ENCODE data around the gene RMDN2. TPM values are rescaled to one million over a fixed set of nuclear protein-coding genes. Genes with fewer than 3 reads are reported as not detected.

Gene RMDN2
- total and polyA plus RNA-seq, 9 of the 15 experiments (the other 6 are each of a cell fraction or from before 2014, with no cell fraction given): 1.5 to 4.3 (median 2.3) TPM

DNA sequence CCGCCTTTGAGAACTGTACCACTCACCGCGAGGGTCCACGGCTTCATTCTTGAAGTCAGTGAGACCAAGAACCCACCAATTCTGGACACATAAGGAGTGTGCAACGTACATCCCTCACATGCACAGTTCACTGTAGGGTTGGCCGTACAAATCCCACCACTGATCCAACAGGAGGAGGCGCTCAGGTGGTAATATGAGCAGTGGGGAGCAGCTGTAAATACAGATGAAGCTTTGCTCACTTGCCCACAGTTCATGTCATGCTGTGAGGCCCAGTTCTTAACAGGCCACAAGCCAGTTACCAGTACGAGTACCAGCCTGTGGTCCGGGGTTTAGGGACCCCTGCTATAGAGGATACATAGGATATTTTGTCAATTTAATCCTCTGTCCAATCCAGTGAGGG is 96.5 kb downstream of the RMDN2 start:
- Histone ChIP-seq H3K27me3 (ENCODE audit: control insufficient read depth in 2 of 2, insufficient read depth in 2 of 2, low read length in 2 of 2) (no peaks in the 10 kb centered on the region; a peak in 3 of 5 replicates), H3K4me3 (no peak overlapping the region), H3K4me1 (replicated peaks in 1 of 2; ENCODE audit: control insufficient read depth in 2 of 2, insufficient read depth in 2 of 2, low read length in 2 of 2) (peaks cover 0 to 4% of the 10 kb centered on the region in 2 experiments; a peak in 1 of 5 replicates), H3K9me1 (ENCODE audit: control insufficient read depth, insufficient read depth, low read length) (no peaks in the 10 kb centered on the region), H3K27ac (ENCODE audit: extremely low read depth, low read depth, low read length) (no peak overlapping the region), H3K9ac (ENCODE audit: insufficient read depth in 1 of 2, low read depth in 2 of 2, low read length in 2 of 2) (no peak overlapping the region), H3K79me2 (ENCODE audit: control insufficient read depth, insufficient read depth, low read length) (no peaks in the 10 kb centered on the region), H3K9me3 (replicated peaks; ENCODE audit: control insufficient read depth, insufficient read depth, low read depth, low read length) (no peaks in the 10 kb centered on the region), H3K36me3 (ENCODE audit: control insufficient read depth, insufficient read depth, low read length) (no peaks in the 10 kb centered on the region), H3K4me2 (ENCODE audit: insufficient read depth, low read length) (no peak overlapping the region), H2AFZ (ENCODE audit: low read depth, low read length) (no peak overlapping the region), H4K20me1 (replicated peaks; ENCODE audit: control insufficient read depth, insufficient read depth, low read length) (no peaks in the 10 kb centered on the region)
- DNase-seq (ENCODE audit: extremely low read depth in 1 of 4, low spot score in 3 of 4) (no peak), FAIRE-seq (no peak), ATAC-seq (no peak)
- 29% methylated on average over 9 of the region's 9 CpGs for WGBS (ENCODE audit: insufficient coverage, low coverage, missing lambda C conversion rate)
- ChIA-PET CTCF (ENCODE audit: low intra/inter-chr PET ratio) (no interaction called here), POLR2A (no interaction called here)
- in situ Hi-C loops (cut with MboI): no loop called here
- BruUV-seq (replicated peaks): no TSS peak
- intact Hi-C loops (cut with micrococcal nuclease): no loop called here
- TF ChIP-seq TAF1 (IDR thresholded peaks at IDR 0.05; ENCODE audit: control insufficient read depth, extremely low read depth, insufficient read depth, low read length, severe bottlenecking) (no peak), RBM15 (IDR thresholded peaks at IDR 0.05; ENCODE audit: insufficient read depth, low read length) (no peak), GABPB2 (CRISPR knock-in tag; conservative IDR thresholded peaks at IDR 0.05) (no peak), SMARCB1 (IDR thresholded peaks at IDR 0.05; ENCODE audit: insufficient read length, low read depth) (no peak), ZNF511 (CRISPR knock-in tag; IDR thresholded peaks at IDR 0.05) (no peak), HDAC2 (IDR thresholded peaks at IDR 0.05) (no peak), ZBTB2 (IDR thresholded peaks at IDR 0.05) (no peak), SIX5 (IDR thresholded peaks at IDR 0.05; ENCODE audit: borderline replicate concordance in 1 of 2, insufficient read depth in 1 of 2, low read depth in 1 of 2, low read length in 2 of 2) (no peak), RBM34 (IDR thresholded peaks at IDR 0.05; ENCODE audit: borderline replicate concordance, insufficient read depth, low read length) (no peak), ZNF41 (CRISPR knock-in tag; conservative IDR thresholded peaks at IDR 0.05) (no peak), ZNF384 (IDR thresholded peaks at IDR 0.05; ENCODE audit: low read depth, low read length) (no peak), ZNF133 (CRISPR knock-in tag; IDR thresholded peaks at IDR 0.05) (no peak), TBP (optimal IDR thresholded peaks at IDR 0.05; ENCODE audit: low read depth, low read length) (no peak), MAZ (CRISPR knock-in tag; conservative IDR thresholded peaks at IDR 0.05 in 1 of 2, IDR thresholded peaks at IDR 0.05 in 1 of 2) (no peak), ZNF586 (CRISPR knock-in tag; conservative IDR thresholded peaks at IDR 0.05) (no peak)
- TF ChIP-seq, protein P1, sequence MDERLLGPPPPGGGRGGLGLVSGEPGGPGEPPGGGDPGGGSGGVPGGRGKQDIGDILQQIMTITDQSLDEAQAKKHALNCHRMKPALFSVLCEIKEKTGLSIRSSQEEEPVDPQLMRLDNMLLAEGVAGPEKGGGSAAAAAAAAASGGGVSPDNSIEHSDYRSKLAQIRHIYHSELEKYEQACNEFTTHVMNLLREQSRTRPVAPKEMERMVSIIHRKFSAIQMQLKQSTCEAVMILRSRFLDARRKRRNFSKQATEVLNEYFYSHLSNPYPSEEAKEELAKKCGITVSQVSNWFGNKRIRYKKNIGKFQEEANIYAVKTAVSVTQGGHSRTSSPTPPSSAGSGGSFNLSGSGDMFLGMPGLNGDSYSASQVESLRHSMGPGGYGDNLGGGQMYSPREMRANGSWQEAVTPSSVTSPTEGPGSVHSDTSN (CRISPR knock-in tag; IDR thresholded peaks at IDR 0.05; ENCODE audit: low read depth): no peak
- TF ChIP-seq, protein P1 (tag; conservative IDR thresholded peaks at IDR 0.05; ENCODE audit: low read depth): no peak
- TF ChIP-seq, protein P2, sequence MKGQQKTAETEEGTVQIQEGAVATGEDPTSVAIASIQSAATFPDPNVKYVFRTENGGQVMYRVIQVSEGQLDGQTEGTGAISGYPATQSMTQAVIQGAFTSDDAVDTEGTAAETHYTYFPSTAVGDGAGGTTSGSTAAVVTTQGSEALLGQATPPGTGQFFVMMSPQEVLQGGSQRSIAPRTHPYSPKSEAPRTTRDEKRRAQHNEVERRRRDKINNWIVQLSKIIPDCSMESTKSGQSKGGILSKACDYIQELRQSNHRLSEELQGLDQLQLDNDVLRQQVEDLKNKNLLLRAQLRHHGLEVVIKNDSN (CRISPR knock-in tag; IDR thresholded peaks at IDR 0.05): no peak

All from K562 (cell line).